DOHH2 (cell line): ENCODE results near the gene UBE2G2.

Experiments used
- EZH2phosphoT487 ChIP-seq: fragments of 200-600 bp; sonication (generic); IDR thresholded peaks from 2 replicates; pipeline ENCODE4 v1.6.1; 2017; ENCODE audit warnings: borderline replicate concordance, mild to moderate bottlenecking, antibody characterized with exemption, low read length, moderate library complexity, mixed read lengths
- TF ChIP-seq, protein P1 (sequence below): fragments of 200-600 bp; sonication (generic); IDR thresholded peaks from one replicate; pipeline ENCODE4 v1.5.1; 2014; ENCODE audit warnings: antibody characterized with exemption, mild to moderate bottlenecking, low read depth, low read length; ENCODE audit not compliant: poor library complexity, severe bottlenecking

DNA sequence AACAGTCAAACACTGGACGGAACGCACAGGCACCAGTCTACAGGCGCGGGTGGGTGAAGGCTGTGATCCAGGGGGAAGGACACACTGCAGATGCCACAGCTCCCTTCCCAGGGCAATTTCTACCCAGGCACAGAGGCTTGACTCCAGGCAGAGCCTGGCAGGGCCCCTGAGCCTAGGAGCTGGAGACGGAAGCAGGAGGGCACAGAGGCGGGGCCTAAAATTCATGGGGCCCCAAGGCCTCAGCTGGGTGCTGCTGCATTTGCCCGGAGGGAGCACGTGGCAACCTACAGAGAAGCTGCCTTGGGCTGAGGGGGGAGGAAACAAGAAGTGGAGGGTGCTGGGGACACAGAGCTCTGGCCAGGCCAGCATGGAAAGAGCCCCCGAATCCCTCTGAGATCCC lies 41.2 kb downstream of the UBE2G2 start:
- TF ChIP-seq EZH2phosphoT487: no peak
- TF ChIP-seq, protein P1, sequence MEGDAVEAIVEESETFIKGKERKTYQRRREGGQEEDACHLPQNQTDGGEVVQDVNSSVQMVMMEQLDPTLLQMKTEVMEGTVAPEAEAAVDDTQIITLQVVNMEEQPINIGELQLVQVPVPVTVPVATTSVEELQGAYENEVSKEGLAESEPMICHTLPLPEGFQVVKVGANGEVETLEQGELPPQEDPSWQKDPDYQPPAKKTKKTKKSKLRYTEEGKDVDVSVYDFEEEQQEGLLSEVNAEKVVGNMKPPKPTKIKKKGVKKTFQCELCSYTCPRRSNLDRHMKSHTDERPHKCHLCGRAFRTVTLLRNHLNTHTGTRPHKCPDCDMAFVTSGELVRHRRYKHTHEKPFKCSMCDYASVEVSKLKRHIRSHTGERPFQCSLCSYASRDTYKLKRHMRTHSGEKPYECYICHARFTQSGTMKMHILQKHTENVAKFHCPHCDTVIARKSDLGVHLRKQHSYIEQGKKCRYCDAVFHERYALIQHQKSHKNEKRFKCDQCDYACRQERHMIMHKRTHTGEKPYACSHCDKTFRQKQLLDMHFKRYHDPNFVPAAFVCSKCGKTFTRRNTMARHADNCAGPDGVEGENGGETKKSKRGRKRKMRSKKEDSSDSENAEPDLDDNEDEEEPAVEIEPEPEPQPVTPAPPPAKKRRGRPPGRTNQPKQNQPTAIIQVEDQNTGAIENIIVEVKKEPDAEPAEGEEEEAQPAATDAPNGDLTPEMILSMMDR: no peak
